Uterus (tissue), 2 donors: ENCODE results near the gene PANX1.

Experiments used
- CTCF ChIP-seq, 4 experiments: fragments of 200-600 bp in 2 of 4; fragments of 450-650 bp in 2 of 4; sonication (generic) in 2 of 4; IDR thresholded peaks; one replicate each; pipeline ENCODE4 v1.5.1; 2016 to 2019; ENCODE audit warnings: antibody characterized with exemption in 4 of 4, mild to moderate bottlenecking in 2 of 4, moderate library complexity in 1 of 4
- POLR2A ChIP-seq, 2 donors: fragments of 450-650 bp; IDR thresholded peaks; one replicate each; pipeline ENCODE4 v1.6.1; 2016; ENCODE audit warnings: antibody characterized with exemption in 2 of 2, mild to moderate bottlenecking in 1 of 2, moderate library complexity in 1 of 2

DNA sequence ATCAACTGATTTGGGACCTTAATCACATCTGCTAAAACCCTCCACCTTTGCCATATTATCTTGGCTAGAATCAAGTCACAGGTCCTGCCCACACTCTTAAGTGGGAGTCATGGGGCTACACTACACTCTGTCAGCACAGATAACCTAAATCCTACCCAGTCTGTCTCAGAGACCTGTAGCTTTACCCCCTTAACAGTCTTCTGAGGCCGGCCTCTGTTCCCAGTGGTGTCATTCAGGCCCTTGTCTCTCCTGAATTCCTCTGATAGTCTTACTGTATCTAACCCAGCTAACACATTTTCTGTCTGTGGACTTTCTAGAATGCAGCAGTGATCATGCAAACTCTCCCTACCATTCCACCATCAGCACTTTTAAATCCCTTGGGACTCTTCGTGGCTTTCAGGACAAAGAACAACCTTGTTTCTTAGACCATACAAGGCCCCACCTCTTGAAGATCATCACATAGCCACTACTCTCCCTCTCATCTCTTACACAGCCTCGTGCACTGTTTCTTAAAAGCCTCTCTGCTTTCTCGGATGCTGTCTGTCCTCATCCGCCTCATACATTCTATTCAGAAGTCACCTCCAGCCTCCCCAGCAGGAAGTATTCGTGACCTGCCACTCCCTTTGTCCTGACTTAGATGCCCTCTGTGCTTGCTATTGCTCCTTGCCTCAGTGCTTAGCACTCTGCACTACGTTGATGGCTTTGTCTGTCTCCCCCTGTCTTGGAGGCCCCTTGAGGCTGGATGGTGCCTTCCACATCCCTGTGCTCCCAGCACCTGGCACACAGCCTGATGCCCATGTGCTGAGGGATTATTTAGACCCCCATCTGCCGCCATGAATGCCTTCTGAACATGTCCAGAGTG lies 57.9 kb downstream of the PANX1 start:
- TF ChIP-seq CTCF (IDR thresholded peaks at IDR 0.05) = no peak
- TF ChIP-seq POLR2A (IDR thresholded peaks at IDR 0.05) = no peak
